ENCODE results near the gene RNF214. TPM values are rescaled to one million over a fixed set of nuclear protein-coding genes. Genes with fewer than 3 reads are reported as not detected.

RNF214 gene
- total and polyA plus RNA-seq, 2 of the 4 experiments (the other 2 are of a cell fraction), result 7.9 to 14.8 TPM

GRCh38 chr11:117202386-117203068, 29.9 kb upstream of the RNF214 start:
- WGBS, 2 experiments (ENCODE audit: extremely low coverage in 2 of 2, insufficient read length in 1 of 2), result no CpG with 5 or more reads among the region's 7 CpGs
- H3K27me3 ChIP-seq (ENCODE audit: control insufficient read depth, insufficient read depth, low read length), result no peaks in the 10 kb centered on the region
- no peak overlapping the region; the same call in 1 of the 2 replicates for H3K18ac ChIP-seq (ENCODE audit: low read depth, low read length)
- peaks cover 45% of the 10 kb centered on the region for H3K36me3 ChIP-seq (ENCODE audit: control insufficient read depth, insufficient read depth, low read length)
- peak overlapping the region; percentile 50; the same call in 1 of the 2 replicates for H3K56ac ChIP-seq (ENCODE audit: extremely low read depth, insufficient read depth, low read length)
- DNase-seq, result no peak
- peaks cover 28% of the 10 kb centered on the region for H3K9me1 ChIP-seq (ENCODE audit: insufficient read depth, low read length)
- H4K20me1 ChIP-seq (ENCODE audit: insufficient read depth, low read length), result peaks cover 58% of the 10 kb centered on the region
- H3K79me1 ChIP-seq (ENCODE audit: low read depth in 1 of 2, low read length in 2 of 2), result peaks cover 29 to 61% of the 10 kb centered on the region in 2 experiments
- H3K4ac ChIP-seq (ENCODE audit: low read depth, low read length), result peak overlapping the region; percentile 96
- BruUV-seq (replicated peaks), result no TSS peak
- in situ Hi-C loops (cut with MboI; ENCODE audit: low sequenced_read_pairs), result no loop called here
- dilution Hi-C loops (cut with HindIII; ENCODE audit: low sequenced_read_pairs, unreplicated experiment), result no loop called here
- peak overlapping the region; percentile 78 for H4K91ac ChIP-seq (ENCODE audit: insufficient read depth, low read depth, low read length)
- ATAC-seq (ENCODE audit: low read depth), result no peak
- peak overlapping the region; percentile 83 for H2BK5ac ChIP-seq (ENCODE audit: low read depth, low read length, poor library complexity, severe bottlenecking)
- peak overlapping the region; percentile 93 to 96; a peak in 1 of 4 replicates for H4K8ac ChIP-seq (ENCODE audit: low read depth in 2 of 2, low read length in 2 of 2)
- TF ChIP-seq RCOR1 (IDR thresholded peaks at IDR 0.05; ENCODE audit: insufficient replicate concordance, low read length) (no peak), BHLHE40 (IDR thresholded peaks at IDR 0.05; ENCODE audit: low read depth, low read length) (no peak), MXI1 (IDR thresholded peaks at IDR 0.05; ENCODE audit: borderline replicate concordance, low read depth, low read length) (no peak), MAZ (IDR thresholded peaks at IDR 0.05; ENCODE audit: borderline replicate concordance, low read depth, low read length) (no peak; the same call in 1 of the 2 replicates), MAFK (IDR thresholded peaks at IDR 0.05; ENCODE audit: low read depth, low read length) (no peak), RAD21 (IDR thresholded peaks at IDR 0.05; ENCODE audit: low read length) (no peak)
- no peaks in the 10 kb centered on the region for H3K9me3 ChIP-seq (ENCODE audit: control insufficient read depth, insufficient read depth, low read length)
- peak overlapping the region; percentile 80 for H3K4me2 ChIP-seq (ENCODE audit: low read depth, low read length)
- no peak overlapping the region for H2BK20ac ChIP-seq (ENCODE audit: low read depth, low read length)
- H3K4me3 ChIP-seq (ENCODE audit: insufficient read depth, low read depth, low read length), result peak overlapping the region; percentile 49
- H3K23ac ChIP-seq (ENCODE audit: low read depth, low read length), result peak overlapping the region; percentile 91
- H3K14ac ChIP-seq (replicated peaks; ENCODE audit: low read depth, low read length), result peak overlapping the region; percentile 98
- H2BK120ac ChIP-seq (ENCODE audit: low read depth, low read length), result peak overlapping the region; percentile 2; the same call in 1 of the 2 replicates
- H2AFZ ChIP-seq (replicated peaks; ENCODE audit: low read length, poor library complexity), result peak overlapping the region; percentile 4
- H3K4me1 ChIP-seq (ENCODE audit: control insufficient read depth, insufficient read depth, low read length), result peaks cover 46% of the 10 kb centered on the region
- H2AK5ac ChIP-seq (ENCODE audit: low read depth, low read length), result peak overlapping the region; percentile 97
- 0 out of 2 replicates have a peak overlapping the region, but pooled peaks have one; percentile 25 for H4K5ac ChIP-seq (ENCODE audit: low read depth, low read length)
- intact Hi-C loops (cut with micrococcal nuclease), result no loop called here
- peak overlapping the region; percentile 92 for H3K9ac ChIP-seq (ENCODE audit: low read depth, low read length)
- CTCF ChIA-PET, result interaction anchor here (0.7 to 0.9 kb wide), 2 partner anchors 20 to 22 kb away, joined by 4 read pairs; no protein-coding TSS in a partner anchor
- H3K27ac ChIP-seq (ENCODE audit: insufficient read depth, low read length), result peak overlapping the region; percentile 91
- no peak overlapping the region for H2BK15ac ChIP-seq (ENCODE audit: low read depth, low read length)
- POLR2A ChIA-PET (ENCODE audit: unreplicated experiment), result interaction anchor here (0.7 to 1.8 kb wide), 3 partner anchors 20 to 56 kb away, joined by 3 to 6 read pairs (median 4); partner anchors contain the start of gene SIDT2
- peak overlapping the region; percentile 38 for H2AK9ac ChIP-seq (replicated peaks; ENCODE audit: low read depth, low read length, poor library complexity)
